ENCODE measurements around the gene TCF4. TPM values are rescaled to one million over a fixed set of nuclear protein-coding genes. Genes with fewer than 3 reads are reported as not detected.

Gene TCF4
- total RNA-seq, 1 donor from 2014 or later: 56.8 TPM

DNA sequence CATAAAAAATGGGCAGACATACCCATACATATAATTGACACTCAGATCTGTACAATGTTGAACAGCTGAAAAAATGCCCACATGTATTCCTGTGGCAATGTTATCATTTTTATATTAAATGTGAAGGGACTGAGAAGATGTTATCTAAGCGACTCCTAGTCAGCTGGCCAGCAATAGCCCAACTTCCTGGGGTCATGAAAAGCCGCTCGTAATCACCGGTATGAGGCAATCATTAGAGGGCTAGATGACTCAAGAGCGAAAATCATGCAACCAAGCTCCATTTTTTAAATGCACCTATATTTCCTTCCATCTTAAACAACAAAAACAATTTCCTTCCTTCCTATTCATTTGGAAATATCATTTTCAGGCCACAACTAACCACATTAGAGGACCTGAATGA lies 354.1 kb downstream of the TCF4 start:
- Mint-ChIP-seq H3K27me3 (peaks cover 3% of the 10 kb centered on the region), H3K27ac (no peak overlapping the region), H3K4me1 (ENCODE audit: low read depth) (peaks cover 1% of the 10 kb centered on the region), H3K4me3 (ENCODE audit: low read depth) (no peak overlapping the region), H3K9me3 (ENCODE audit: low read depth) (no peaks in the 10 kb centered on the region), H3K36me3 (ENCODE audit: insufficient read depth) (peaks cover 11% of the 10 kb centered on the region)
- no peak for DNase-seq (ENCODE audit: low spot score, unreplicated experiment)
- TF ChIP-seq, protein P1, sequence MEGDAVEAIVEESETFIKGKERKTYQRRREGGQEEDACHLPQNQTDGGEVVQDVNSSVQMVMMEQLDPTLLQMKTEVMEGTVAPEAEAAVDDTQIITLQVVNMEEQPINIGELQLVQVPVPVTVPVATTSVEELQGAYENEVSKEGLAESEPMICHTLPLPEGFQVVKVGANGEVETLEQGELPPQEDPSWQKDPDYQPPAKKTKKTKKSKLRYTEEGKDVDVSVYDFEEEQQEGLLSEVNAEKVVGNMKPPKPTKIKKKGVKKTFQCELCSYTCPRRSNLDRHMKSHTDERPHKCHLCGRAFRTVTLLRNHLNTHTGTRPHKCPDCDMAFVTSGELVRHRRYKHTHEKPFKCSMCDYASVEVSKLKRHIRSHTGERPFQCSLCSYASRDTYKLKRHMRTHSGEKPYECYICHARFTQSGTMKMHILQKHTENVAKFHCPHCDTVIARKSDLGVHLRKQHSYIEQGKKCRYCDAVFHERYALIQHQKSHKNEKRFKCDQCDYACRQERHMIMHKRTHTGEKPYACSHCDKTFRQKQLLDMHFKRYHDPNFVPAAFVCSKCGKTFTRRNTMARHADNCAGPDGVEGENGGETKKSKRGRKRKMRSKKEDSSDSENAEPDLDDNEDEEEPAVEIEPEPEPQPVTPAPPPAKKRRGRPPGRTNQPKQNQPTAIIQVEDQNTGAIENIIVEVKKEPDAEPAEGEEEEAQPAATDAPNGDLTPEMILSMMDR (IDR thresholded peaks at IDR 0.05; ENCODE audit: unreplicated experiment): no peak

DNA sequence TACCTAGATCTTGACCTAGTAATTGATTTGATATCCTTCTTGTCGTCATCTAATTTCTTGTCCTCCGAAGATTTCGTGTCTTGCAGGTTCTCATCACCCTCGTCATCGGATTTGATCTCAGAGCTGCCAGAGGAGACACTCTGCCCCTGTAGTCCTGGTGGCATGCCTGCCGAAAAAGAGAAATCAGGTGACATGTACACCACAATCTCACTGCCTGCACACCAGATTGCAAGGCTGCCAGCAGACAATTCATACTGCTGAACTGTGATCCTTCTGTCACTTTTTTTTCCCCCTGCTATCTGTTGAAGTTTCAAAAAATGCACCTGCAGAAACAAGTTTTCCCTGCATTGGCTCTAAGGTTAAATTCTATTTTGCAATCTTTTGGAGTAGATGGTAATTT lies 355.5 kb downstream of the TCF4 start:
- DNase-seq (ENCODE audit: low spot score, unreplicated experiment): no peak
- Mint-ChIP-seq H3K27me3 (no peaks in the 10 kb centered on the region), H3K4me1 (ENCODE audit: low read depth) (peaks cover 3% of the 10 kb centered on the region), H3K9me3 (ENCODE audit: low read depth) (no peaks in the 10 kb centered on the region), H3K36me3 (ENCODE audit: insufficient read depth) (peaks cover 15% of the 10 kb centered on the region), H3K4me3 (ENCODE audit: low read depth) (no peak overlapping the region), H3K27ac (no peak overlapping the region)
- TF ChIP-seq, protein P1 (IDR thresholded peaks at IDR 0.05; ENCODE audit: unreplicated experiment): no peak

DNA sequence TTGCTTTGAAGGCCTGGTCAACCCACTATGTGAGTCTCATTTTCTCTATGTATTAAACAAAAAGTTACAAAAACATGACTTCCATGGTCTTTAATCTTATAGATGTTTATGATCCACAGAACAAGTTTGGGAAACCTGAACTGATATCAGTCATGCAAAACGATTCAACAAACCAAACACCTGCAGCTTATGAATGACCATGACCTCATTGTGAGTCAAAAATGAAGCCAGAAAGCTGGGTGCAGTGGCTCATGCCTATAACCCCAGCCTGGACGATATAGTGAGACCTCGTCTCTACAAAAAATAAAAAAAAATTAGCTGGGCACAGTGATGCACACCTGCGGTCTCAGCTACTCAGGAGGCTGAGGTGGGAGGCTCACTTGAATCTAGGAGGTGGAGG lies 358.3 kb downstream of the TCF4 start:
- Mint-ChIP-seq H3K4me1 (ENCODE audit: low read depth) (peaks cover 3% of the 10 kb centered on the region), H3K9me3 (ENCODE audit: low read depth) (no peaks in the 10 kb centered on the region), H3K27ac (no peak overlapping the region), H3K4me3 (ENCODE audit: low read depth) (no peak overlapping the region), H3K36me3 (ENCODE audit: insufficient read depth) (peaks cover 16% of the 10 kb centered on the region), H3K27me3 (no peaks in the 10 kb centered on the region)
- TF ChIP-seq, protein P1 (IDR thresholded peaks at IDR 0.05; ENCODE audit: unreplicated experiment): no peak
- no peak for DNase-seq (ENCODE audit: low spot score, unreplicated experiment)

DNA sequence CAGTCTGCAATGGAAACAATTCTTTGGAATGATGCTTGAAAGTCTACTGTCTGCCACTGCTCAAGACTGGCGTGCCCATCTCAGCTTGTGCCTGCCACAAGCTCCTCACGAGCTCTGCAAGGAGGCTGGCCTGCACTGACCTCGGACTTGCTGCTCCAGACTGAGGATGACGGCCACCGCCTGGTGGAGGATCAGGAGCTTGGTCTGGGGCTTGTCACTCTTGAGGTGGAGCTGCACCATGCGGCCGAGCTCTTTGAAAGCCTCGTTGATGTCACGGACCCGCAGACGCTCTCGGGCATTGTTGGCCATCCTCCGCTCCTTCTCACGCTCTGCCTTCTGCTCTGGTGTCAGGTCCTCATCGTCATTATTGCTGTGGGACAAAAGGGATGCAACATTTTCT lies 359.3 kb downstream of the TCF4 start:
- DNase-seq (ENCODE audit: low spot score, unreplicated experiment): no peak
- H3K36me3 Mint-ChIP-seq (ENCODE audit: insufficient read depth): peaks cover 17% of the 10 kb centered on the region
- no peaks in the 10 kb centered on the region for H3K9me3 Mint-ChIP-seq (ENCODE audit: low read depth)
- no peak overlapping the region for H3K4me3 Mint-ChIP-seq (ENCODE audit: low read depth)
- TF ChIP-seq, protein P1 (IDR thresholded peaks at IDR 0.05; ENCODE audit: unreplicated experiment): no peak
- no peak overlapping the region for H3K27ac Mint-ChIP-seq
- H3K4me1 Mint-ChIP-seq (ENCODE audit: low read depth): peaks cover 3% of the 10 kb centered on the region
- H3K27me3 Mint-ChIP-seq: no peaks in the 10 kb centered on the region

DNA sequence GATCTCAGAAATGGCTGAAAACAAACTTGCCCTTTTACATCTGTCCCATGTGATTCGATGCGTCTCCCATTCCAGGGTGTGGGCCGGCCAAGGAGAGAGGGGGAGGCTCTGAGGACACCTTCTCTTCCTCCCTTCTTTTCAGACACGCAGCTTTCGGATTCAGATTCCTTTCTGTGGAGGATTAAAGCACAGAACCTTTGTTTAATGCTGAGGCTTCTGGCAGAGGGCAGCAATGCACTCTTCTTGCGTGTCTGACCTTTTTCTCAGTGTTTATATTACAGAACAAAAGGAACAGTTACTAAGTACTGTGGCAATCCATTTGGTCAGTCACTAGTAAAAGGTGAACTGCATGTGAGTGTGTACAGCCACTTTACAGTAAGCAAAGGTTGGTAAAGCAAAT lies 359.8 kb downstream of the TCF4 start:
- Mint-ChIP-seq H3K9me3 (ENCODE audit: low read depth) (no peaks in the 10 kb centered on the region), H3K27ac (no peak overlapping the region), H3K4me3 (ENCODE audit: low read depth) (no peak overlapping the region), H3K4me1 (ENCODE audit: low read depth) (peaks cover 3% of the 10 kb centered on the region), H3K36me3 (ENCODE audit: insufficient read depth) (peaks cover 17% of the 10 kb centered on the region), H3K27me3 (no peaks in the 10 kb centered on the region)
- TF ChIP-seq, protein P1 (IDR thresholded peaks at IDR 0.05; ENCODE audit: unreplicated experiment): no peak
- no peak for DNase-seq (ENCODE audit: low spot score, unreplicated experiment)
